Measurements from ENCODE around the gene RCC1.
"Not testable (repeated sequence)": the region's sequence is repeated elsewhere in the genome, so short reads cannot be mapped to it uniquely, and the experiment has no call there.

The RCC1 gene

GRCh38 chr1:28581531-28582247 is 75.8 kb downstream of the RCC1 start:
- Histone ChIP-seq H3K9me3 (ENCODE audit: control insufficient read depth, insufficient read depth, low read length) (no peaks in the 10 kb centered on the region), H3K27me3 (ENCODE audit: control insufficient read depth, insufficient read depth, low read length) (no peaks in the 10 kb centered on the region), H3K4me3 (ENCODE audit: low read length) (peak overlapping the region; percentile 92), H3K36me3 (ENCODE audit: control insufficient read depth, insufficient read depth, low read length) (peaks cover 28% of the 10 kb centered on the region; the same call in 1 of the 2 replicates), H3K4me1 (ENCODE audit: control insufficient read depth, insufficient read depth, low read length) (no peaks in the 10 kb centered on the region), H3K27ac (ENCODE audit: low read length) (no peak overlapping the region)
- no CpG with 5 or more reads among the region's 75 CpGs for WGBS (ENCODE audit: insufficient coverage, insufficient read length)
- DNase-seq (ENCODE audit: low read depth, low spot score), result no peak

GRCh38 chr1:28582248-28582615 is 76.4 kb downstream of the RCC1 start:
- H3K4me3 ChIP-seq (ENCODE audit: low read length), result peak overlapping the region; percentile 92; the same call in 1 of the 2 replicates
- no peaks in the 10 kb centered on the region for H3K9me3 ChIP-seq (ENCODE audit: control insufficient read depth, insufficient read depth, low read length)
- DNase-seq (ENCODE audit: low read depth, low spot score), result no peak
- no peaks in the 10 kb centered on the region for H3K27me3 ChIP-seq (ENCODE audit: control insufficient read depth, insufficient read depth, low read length)
- WGBS (ENCODE audit: insufficient coverage, insufficient read length), result no CpG with 5 or more reads among the region's 10 CpGs
- no peak overlapping the region for H3K27ac ChIP-seq (ENCODE audit: low read length)
- peaks cover 28% of the 10 kb centered on the region; the same call in 1 of the 2 replicates for H3K36me3 ChIP-seq (ENCODE audit: control insufficient read depth, insufficient read depth, low read length)
- no peaks in the 10 kb centered on the region for H3K4me1 ChIP-seq (ENCODE audit: control insufficient read depth, insufficient read depth, low read length)

GRCh38 chr1:28586585-28587391 is 80.9 kb downstream of the RCC1 start:
- no CpG with 5 or more reads among the region's 19 CpGs for WGBS (ENCODE audit: insufficient coverage, insufficient read length)
- H3K27ac ChIP-seq (ENCODE audit: low read length); H3K4me1 ChIP-seq (ENCODE audit: control insufficient read depth, insufficient read depth, low read length); H3K27me3 ChIP-seq (ENCODE audit: control insufficient read depth, insufficient read depth, low read length); H3K36me3 ChIP-seq (ENCODE audit: control insufficient read depth, insufficient read depth, low read length); DNase-seq (ENCODE audit: low read depth, low spot score); H3K4me3 ChIP-seq (ENCODE audit: low read length); H3K9me3 ChIP-seq (ENCODE audit: control insufficient read depth, insufficient read depth, low read length): not testable (repeated sequence)
